Measurements from ENCODE around the gene BEGAIN. TPM values are rescaled to one million over a fixed set of nuclear protein-coding genes. Genes with fewer than 3 reads are reported as not detected.

Gene BEGAIN
- polyA plus RNA-seq, 1 experiment = 0.16 TPM

DNA sequence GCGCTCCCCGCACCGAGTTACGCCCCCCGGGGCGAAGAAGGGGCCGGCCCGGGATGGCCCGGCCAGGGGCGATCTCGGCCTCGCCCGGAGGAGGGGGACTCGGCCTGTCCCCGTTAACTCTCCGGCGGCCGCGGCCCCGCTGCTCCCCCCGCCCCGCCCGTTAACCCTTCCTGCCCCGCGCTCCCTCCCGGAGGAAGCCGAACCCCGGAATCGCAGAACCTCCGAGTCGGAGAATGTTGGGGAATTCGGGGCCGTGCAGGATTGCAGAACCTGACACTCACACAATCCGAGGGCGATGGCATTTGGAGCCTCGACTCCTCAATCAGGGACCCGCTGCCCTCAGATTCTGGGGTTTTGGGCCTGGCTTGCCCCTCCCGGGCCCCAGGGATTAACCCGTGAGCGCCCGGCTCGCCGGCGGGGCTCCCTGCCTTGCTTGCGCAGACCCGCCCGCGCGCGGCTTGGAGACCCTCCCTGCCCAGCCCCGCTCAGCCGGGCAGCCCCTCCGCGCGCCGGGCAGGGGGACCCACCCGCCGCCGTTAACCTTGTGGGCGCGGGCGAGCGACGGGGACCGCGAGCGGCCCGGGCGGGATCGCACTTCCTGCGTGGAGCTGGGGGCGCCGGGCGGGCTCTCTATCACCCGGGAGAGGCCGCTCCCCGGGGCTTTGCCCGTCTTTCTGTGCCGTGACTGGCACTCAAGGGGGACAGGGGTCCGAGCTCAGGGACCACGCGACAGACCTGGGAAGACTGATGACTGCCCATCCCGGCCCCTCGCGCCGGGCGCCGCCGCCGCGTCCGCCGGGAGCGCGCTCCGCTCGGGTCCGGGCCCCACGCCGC is 18.8 kb downstream of the BEGAIN start:
- Histone ChIP-seq H3K4me3 (ENCODE audit: low read depth, low read length) (no peak overlapping the region), H3K27ac (ENCODE audit: low read depth, low read length) (no peak overlapping the region), H3K27me3 (ENCODE audit: control insufficient read depth, insufficient read depth, low read length) (peaks cover 75% of the 10 kb centered on the region), H3K9me3 (ENCODE audit: control insufficient read depth, insufficient read depth, low read length) (no peaks in the 10 kb centered on the region; the same call in 1 of the 2 replicates)
- no peak for DNase-seq (ENCODE audit: low read depth, low spot score)
- ChIA-PET POLR2A (no interaction called here), CTCF (no interaction called here)
- TF ChIP-seq, protein P1, sequence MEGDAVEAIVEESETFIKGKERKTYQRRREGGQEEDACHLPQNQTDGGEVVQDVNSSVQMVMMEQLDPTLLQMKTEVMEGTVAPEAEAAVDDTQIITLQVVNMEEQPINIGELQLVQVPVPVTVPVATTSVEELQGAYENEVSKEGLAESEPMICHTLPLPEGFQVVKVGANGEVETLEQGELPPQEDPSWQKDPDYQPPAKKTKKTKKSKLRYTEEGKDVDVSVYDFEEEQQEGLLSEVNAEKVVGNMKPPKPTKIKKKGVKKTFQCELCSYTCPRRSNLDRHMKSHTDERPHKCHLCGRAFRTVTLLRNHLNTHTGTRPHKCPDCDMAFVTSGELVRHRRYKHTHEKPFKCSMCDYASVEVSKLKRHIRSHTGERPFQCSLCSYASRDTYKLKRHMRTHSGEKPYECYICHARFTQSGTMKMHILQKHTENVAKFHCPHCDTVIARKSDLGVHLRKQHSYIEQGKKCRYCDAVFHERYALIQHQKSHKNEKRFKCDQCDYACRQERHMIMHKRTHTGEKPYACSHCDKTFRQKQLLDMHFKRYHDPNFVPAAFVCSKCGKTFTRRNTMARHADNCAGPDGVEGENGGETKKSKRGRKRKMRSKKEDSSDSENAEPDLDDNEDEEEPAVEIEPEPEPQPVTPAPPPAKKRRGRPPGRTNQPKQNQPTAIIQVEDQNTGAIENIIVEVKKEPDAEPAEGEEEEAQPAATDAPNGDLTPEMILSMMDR (IDR thresholded peaks at IDR 0.05; ENCODE audit: low read depth, low read length) = no peak

DNA sequence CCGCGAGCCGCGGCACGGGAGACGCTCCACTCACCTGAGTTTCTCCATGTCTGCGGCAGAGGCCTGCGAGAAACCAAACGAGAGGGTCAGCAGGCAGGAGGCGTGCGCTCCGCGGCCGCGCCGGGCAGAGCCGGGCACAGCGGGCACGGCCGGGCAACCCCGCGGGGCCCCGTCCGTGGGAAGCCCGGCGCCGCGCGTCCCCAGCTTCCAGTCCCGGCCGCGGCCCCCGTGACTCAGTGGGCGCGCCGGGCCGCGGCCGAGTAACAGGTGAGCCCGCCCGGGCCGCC is 19.4 kb downstream of the BEGAIN start:
- Histone ChIP-seq H3K9me3 (ENCODE audit: control insufficient read depth, insufficient read depth, low read length) (no peaks in the 10 kb centered on the region; the same call in 1 of the 2 replicates), H3K27me3 (ENCODE audit: control insufficient read depth, insufficient read depth, low read length) (peaks cover 76% of the 10 kb centered on the region), H3K27ac (ENCODE audit: low read depth, low read length) (no peak overlapping the region), H3K4me3 (ENCODE audit: low read depth, low read length) (no peak overlapping the region)
- POLR2A ChIA-PET = no interaction called here
- no peak for DNase-seq (ENCODE audit: low read depth, low spot score)
- CTCF ChIA-PET = no interaction called here
- TF ChIP-seq, protein P1 (IDR thresholded peaks at IDR 0.05; ENCODE audit: low read depth, low read length) = no peak

DNA sequence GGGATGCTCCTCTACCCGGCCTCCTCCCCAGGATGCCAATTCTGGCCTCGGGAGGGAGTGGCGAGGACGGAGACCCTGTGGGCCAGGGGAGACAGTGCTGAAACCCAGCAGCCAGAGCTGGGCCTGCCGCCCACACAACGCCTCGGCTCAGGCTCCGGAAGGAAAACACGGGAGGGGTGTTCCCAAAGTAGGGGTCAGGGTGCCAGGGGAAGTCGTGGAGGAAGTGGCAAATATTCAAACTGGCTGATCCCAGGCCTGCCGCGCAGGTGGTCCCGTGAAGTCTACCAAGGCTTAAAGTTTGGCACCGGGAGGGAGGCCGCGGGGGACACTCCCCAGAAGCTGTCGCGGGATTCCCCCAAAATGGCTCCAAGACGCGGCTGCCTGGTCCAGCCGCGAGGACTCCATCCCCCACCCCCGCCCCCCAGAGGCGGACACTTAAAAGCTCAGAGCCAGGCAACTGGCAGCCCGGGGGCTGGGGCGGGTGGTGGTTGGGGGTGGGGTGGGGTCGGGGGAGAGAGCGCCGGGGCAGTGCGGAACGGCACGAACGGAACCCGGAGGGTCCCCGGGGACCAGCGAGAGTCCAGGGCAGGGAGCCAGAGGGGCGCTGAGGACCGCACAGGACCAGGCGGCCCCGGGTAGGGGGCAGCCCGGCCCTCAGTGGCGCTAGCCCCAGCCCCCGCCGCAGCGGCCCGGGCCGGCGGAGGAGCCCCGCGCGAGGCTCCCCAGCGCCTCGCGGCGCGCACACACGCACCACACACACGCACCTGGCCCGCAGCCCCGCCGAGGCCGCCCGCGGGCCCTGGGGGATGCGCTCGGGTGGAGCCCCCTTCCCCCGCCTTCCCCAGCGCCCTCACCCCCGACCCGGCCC is 20.0 kb downstream of the BEGAIN start:
- no peaks in the 10 kb centered on the region; the same call in 1 of the 2 replicates for H3K9me3 ChIP-seq (ENCODE audit: control insufficient read depth, insufficient read depth, low read length)
- no peak overlapping the region for H3K27ac ChIP-seq (ENCODE audit: low read depth, low read length)
- TF ChIP-seq, protein P1 (IDR thresholded peaks at IDR 0.05; ENCODE audit: low read depth, low read length) = no peak
- no peak for DNase-seq (ENCODE audit: low read depth, low spot score)
- ChIA-PET CTCF (no interaction called here), POLR2A (no interaction called here)
- H3K4me3 ChIP-seq (ENCODE audit: low read depth, low read length) = no peak overlapping the region
- peaks cover 75% of the 10 kb centered on the region for H3K27me3 ChIP-seq (ENCODE audit: control insufficient read depth, insufficient read depth, low read length)

DNA sequence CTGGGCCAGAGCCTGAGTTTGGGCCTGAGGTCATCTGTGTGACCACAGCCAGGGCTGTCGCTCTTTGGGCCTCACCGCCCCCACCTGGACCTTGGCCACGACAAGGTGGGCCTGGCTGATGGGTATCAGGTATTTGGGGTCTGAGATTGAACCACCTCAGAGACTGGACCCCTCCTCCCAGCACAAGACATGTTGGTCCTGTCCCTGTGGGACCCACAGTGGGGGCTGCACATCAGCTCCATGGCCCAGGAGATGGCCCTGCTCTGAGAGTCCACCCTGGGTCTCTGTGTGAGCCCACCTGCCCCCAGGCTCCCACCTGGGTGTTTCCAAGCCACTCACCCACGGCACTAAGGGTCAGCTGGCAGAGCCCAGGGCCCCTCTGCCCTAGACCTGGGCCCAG is 20.6 kb downstream of the BEGAIN start:
- CTCF ChIA-PET = no interaction called here
- no peaks in the 10 kb centered on the region; the same call in 1 of the 2 replicates for H3K9me3 ChIP-seq (ENCODE audit: control insufficient read depth, insufficient read depth, low read length)
- H3K27ac ChIP-seq (ENCODE audit: low read depth, low read length) = no peak overlapping the region
- H3K27me3 ChIP-seq (ENCODE audit: control insufficient read depth, insufficient read depth, low read length) = peaks cover 72% of the 10 kb centered on the region
- POLR2A ChIA-PET = no interaction called here
- TF ChIP-seq, protein P1 (IDR thresholded peaks at IDR 0.05; ENCODE audit: low read depth, low read length) = no peak
- DNase-seq (ENCODE audit: low read depth, low spot score) = no peak
- no peak overlapping the region for H3K4me3 ChIP-seq (ENCODE audit: low read depth, low read length)

DNA sequence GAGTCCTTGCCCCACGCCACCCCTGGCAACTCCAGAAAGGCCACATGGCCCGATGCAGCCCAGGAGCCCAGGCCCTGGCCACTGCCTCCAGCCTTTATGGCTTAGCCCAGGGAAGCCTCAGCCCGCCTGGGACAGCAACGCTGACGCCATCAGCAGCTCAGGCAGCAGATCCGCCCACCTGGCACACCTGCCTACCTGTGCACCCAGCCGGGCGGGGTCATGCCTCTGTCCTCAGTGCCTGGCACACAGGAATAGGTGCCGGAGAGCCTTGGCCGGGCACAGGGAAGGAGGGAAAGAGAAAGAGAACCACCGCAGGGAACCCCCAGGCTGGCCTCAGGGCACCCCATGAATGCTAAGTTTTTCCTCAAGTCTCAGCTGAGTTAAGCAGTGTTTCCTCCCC is 21.1 kb downstream of the BEGAIN start:
- no peaks in the 10 kb centered on the region; the same call in 1 of the 2 replicates for H3K9me3 ChIP-seq (ENCODE audit: control insufficient read depth, insufficient read depth, low read length)
- peaks cover 67% of the 10 kb centered on the region for H3K27me3 ChIP-seq (ENCODE audit: control insufficient read depth, insufficient read depth, low read length)
- no peak for DNase-seq (ENCODE audit: low read depth, low spot score)
- H3K4me3 ChIP-seq (ENCODE audit: low read depth, low read length) = no peak overlapping the region
- TF ChIP-seq, protein P1 (IDR thresholded peaks at IDR 0.05; ENCODE audit: low read depth, low read length) = no peak
- CTCF ChIA-PET = no interaction called here
- no peak overlapping the region for H3K27ac ChIP-seq (ENCODE audit: low read depth, low read length)
- POLR2A ChIA-PET = no interaction called here
